G401 (cell line): ENCODE measurements around the gene DCTN2. TPM values are rescaled to one million over a fixed set of nuclear protein-coding genes. Genes with fewer than 3 reads are reported as not detected.
"Not testable (repeated sequence)": the region's sequence is repeated elsewhere in the genome, so short reads cannot be mapped to it uniquely, and the experiment has no call there.

Experiments
- DNase-seq: peaks from one replicate; pipeline ENCODE4 v3.0.0-alpha.2; 2015; ENCODE audit warnings: low spot score
- in situ Hi-C: cut with HindIII; loops from 2 replicates; pipeline ENCODE4 v1.10.0; 2016; ENCODE audit warnings: low sequenced_read_pairs, mixed read lengths
- total RNA-seq: library from RNA; depleted of rRNA; stranded (reverse); fragments of >200 nt; shearing (Covaris generic); gene quantifications from 2 replicates; pipeline ENCODE4 v1.2.3, GENCODE V29; 2014

DCTN2 gene
- total RNA-seq, 1 experiment from 2014 or later = 162 TPM

GRCh38 chr12:57579011-57579410, 32.0 kb upstream of the DCTN2 start:
- DNase-seq = no peak
- in situ Hi-C loops = no loop called here

DNA sequence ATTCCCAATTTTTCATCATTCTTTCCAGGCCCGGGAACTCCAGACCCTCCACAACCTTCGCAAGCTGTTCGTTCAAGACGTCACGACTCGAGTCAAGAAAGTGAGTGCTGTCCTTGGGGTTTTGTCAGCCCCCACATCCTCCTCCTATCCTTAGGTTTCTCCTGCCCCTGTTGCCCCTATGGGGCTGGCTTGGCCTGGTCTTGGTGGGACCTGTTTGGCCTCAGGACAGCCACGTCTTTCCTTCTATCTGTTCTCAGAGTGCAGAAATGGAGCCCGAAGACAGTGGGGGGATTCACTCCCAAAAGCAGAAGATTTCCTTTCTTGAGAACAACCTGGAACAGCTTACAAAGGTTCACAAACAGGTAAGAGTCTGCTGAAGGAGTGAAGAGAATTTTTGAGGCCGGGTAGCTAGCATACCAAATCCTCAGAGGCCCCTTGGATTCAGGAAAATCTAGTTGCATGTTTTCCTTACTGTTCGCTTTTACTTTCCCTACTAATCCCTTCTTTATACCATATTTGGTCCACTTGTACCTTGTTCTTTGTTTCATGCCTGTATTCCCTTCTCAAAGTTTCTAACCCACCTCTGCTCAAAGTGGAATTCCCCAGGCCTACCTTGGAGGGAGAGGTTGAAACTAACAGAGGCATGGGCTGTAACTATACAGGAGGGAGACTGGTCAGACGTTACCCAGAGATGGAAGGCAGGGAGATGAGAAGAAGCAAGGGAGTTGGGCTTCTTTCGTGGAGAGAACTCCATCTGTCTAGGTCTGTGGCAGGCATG, 31.2 kb upstream of the DCTN2 start:
- in situ Hi-C loops = no loop called here
- no peak for DNase-seq

DNA sequence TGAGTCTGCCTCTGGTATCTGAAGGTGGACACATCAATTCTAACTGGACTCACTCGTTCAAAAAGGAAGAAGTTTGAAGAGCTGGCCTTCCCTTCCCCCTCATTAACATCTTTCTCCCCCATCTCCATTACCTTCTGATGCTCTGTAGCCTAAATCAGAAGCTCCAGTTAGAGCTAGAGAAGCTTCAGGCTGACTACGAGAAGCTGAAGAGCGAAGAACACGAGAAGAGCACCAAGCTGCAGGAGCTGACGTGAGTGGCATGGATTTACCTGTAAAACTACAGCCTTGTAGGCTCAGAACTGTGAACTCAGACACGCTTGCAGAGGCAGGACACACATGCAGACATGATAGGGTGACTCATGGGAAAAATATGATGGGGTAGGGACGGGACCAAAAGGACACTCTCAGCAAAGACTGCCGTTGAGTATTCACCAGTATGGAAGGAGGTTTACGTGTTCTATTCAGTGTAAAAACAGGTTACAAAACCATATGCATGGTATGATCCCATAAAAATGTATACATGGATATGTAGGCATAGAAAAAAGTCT, 29.7 kb upstream of the DCTN2 start:
- in situ Hi-C loops = no loop called here

GRCh38 chr12:57575771-57576612, 29.0 kb upstream of the DCTN2 start:
- in situ Hi-C loops = no loop called here
- no peak for DNase-seq

More for the DNA sequence above, 29.7 kb upstream of the DCTN2 start:
- DNase-seq = no peak

DNA sequence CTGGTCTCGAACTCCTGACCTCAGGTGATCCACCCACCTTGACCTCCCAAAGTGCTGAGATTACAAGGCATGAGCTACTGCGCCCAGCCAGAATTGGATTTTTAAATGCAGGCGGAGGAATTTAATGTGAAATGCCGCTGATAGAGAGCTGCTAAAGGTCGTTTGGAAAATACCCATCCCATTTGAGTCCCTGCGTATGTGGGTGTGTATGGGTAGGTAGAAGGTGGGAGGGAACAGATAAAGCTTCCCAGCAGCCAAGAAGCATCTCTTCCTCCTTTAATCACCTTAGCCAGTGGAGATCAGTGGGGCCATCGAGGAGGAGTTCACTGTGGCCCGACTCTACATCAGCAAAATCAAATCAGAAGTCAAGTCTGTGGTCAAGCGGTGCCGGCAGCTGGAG, 27.8 kb upstream of the DCTN2 start:
- in situ Hi-C loops = no loop called here

GRCh38 chr12:57571926-57572762, 25.2 kb upstream of the DCTN2 start:
- in situ Hi-C loops = no loop called here
- no peak for DNase-seq

More for the DNA sequence above, 27.8 kb upstream of the DCTN2 start:
- DNase-seq = no peak

DNA sequence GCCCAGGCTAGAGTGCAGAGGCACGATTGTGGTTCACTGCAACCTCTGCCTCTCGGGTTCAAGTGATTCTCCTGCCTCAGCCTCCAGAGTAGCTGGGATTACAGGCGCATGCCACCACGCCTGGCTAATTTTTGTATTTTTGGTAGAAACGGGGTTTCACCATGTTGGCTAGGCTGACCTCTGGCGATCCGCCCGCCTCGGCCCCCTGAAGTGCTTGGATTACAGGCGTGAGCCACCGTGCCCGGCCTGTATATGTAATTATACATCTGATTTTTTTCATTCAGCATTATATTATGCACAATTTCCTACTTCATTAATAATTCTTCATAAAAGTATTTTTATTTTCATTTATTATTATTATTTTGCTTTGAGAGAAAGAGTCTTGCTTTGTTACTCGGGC, 23.4 kb upstream of the DCTN2 start:
- in situ Hi-C loops, DNase-seq: not testable (repeated sequence)

DNA sequence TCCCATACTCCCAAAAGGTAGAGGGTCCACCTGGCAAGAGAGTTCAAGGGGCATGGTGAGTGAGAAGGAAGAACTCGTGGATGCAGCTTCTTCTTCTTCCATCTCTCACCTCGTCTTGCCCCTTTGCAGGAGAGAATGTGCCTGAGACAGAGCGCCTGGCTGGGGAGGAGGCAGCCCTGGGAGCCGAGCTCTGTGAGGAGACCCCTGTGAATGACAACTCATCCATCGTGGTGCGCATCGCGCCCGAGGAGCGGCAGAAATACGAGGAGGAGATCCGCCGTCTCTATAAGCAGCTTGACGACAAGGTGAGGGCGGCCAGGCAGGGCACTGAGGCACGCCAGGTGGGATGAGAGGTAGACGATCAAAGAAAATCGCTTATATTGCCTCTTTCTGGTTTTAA, 22.9 kb upstream of the DCTN2 start:
- no peak for DNase-seq
- in situ Hi-C loops = no loop called here

DNA sequence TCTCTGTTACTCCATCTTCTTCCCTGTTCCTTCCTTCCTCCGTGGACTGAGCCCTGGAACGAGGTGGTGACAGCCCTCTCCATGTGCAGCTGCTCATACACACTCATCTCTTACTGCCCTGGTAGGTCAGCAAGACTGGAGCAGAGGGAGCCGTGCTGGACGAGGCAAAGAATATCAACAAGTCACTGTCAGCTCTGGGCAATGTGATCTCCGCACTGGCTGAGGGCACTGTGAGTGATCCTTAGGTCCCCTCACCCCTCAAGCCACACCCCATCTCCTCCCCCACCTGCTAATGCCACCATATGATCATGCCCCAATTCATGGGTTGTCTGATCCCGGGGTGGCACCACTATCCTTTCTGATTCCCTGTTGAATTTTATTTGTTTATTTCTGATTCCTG, 21.8 kb upstream of the DCTN2 start:
- DNase-seq = no peak
- in situ Hi-C loops = no loop called here

DNA sequence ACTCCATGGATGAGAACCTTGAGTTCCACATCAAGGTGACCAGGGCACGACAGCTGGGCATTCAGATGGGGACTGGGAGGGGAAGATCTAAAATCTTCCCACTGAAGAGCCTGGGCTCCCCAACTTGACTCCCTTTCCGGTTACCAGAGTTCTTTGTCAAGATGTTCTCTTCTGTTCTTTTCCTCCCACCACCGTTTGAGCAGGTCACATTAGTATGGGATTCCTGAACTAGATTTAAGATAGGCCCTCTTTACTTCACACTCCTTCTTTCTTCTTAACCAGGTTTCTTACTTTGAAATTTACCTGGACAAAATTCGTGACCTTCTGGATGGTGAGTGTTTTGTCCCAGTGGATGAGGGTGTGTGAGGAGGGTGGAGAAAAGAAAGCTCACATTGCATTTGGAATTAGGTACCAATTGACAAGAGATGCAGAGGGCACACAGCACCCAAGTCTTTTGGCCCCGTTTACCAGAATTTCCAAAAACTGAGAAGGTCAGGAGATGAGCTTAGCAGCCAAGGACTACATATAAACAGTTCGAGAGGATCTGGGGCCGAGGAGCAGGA, 17.3 kb upstream of the DCTN2 start:
- DNase-seq = no peak
- in situ Hi-C loops = no loop called here

GRCh38 chr12:57563358-57563757, 16.4 kb upstream of the DCTN2 start:
- DNase-seq = no peak
- in situ Hi-C loops = no loop called here

DNA sequence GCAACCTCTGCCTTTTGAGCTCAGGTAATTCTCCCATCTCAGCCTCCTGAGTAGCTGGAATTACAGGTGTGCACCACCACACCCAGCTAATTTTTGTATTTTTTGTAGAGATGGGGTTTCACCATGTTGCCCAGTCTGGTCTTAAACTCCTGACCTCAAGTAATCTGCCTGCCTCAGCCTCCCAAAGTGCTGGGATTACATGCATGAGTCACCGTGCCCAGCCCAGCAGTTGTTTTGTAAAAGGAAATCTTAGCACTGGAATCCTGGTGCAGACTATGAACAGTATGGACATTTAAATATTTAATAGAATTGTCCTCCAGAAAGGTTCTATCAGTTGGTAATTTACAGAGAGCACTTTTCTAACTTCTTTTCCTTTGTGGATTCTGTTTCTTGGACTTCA, 14.1 kb upstream of the DCTN2 start:
- in situ Hi-C loops, DNase-seq: not testable (repeated sequence)

GRCh38 chr12:57560516-57560915, 13.5 kb upstream of the DCTN2 start:
- in situ Hi-C loops = no loop called here
- DNase-seq = no peak

DNA sequence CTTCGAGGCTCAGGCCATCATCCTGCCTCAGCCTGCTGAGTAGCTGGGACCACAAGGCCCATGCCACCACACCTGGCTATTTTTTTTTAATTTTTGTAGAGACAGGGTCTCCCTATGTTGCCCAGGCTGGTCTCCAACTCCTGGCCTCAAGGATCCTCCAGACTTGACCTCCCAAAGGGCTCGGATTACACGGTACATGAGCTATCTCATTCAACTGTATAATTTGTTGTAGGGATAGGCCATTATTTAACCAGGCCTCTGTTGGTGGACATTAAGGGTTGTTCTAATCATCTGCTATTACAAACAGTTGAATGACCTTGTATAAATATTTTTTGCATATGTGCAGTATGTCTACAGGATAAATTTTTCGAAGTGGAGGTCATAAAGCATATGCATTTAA, 11.9 kb upstream of the DCTN2 start:
- DNase-seq = no peak

DNA sequence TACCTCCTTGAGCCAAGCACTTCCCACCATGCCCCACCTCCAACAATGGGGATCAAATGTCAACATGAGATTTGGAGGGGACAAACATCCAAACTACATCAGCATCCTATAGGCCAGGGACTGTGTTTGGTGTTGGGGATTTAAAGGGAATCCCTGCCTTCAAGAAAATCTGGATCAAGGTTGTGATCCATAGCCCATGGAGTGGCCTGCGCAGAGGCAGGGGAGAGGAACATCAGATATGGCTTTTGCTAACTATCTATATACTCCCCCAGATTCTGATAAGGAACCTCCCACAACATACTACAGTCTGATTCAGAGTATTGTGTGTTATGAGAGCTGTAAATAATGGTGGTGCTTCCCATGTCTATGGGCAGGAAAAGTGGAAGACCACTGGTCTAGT, 7.9 kb upstream of the DCTN2 start:
- in situ Hi-C loops = no loop called here
- DNase-seq = no peak

More for the DNA sequence above, 11.9 kb upstream of the DCTN2 start:
- in situ Hi-C loops = no loop called here

DNA sequence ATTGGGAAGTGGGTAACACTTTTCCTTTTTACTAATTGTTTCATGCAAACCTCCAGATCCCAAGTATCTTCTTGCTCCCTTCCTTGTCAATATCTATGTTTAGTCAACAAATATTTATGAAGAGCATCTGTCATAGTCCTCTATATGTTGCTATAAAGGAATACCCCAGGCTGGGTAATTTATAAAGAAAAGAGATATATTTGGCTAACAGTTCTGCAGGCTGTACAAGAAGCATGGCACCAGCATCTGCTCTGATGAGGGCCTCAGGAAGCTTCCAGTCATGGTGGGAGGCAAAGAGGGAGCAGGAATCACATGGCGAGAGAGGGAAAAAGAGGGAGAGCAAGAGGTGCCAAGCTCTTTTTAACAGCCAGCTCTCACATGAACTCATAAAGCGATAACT, 7.5 kb upstream of the DCTN2 start:
- no peak for DNase-seq
- in situ Hi-C loops = no loop called here

GRCh38 chr12:57553343-57554202, 6.6 kb upstream of the DCTN2 start:
- peak; percentile 37 for DNase-seq
- in situ Hi-C loops = no loop called here

- in situ Hi-C loops = no loop called here
- DNase-seq = no peak
Measured at GRCh38 chr12:57552835-57553313, 5.9 kb upstream of the DCTN2 start.
